Measurements from ENCODE around the gene BOLA1.
"Not testable (repeated sequence)": the region's sequence is repeated elsewhere in the genome, so short reads cannot be mapped to it uniquely, and the experiment has no call there.

The BOLA1 gene

GRCh38 chr1:149931212-149931790 lies 31.9 kb downstream of the BOLA1 start:
- no peak for DNase-seq (ENCODE audit: low read depth)

- DNase-seq (ENCODE audit: low read depth), result no peak
These were observed 33.1 kb downstream of the BOLA1 start for GRCh38 chr1:149932474-149932873.

- DNase-seq (ENCODE audit: low read depth), result no peak
These were observed 33.8 kb downstream of the BOLA1 start for GRCh38 chr1:149933208-149933607.

GRCh38 chr1:149934356-149934755 lies 35.0 kb downstream of the BOLA1 start:
- no peak for DNase-seq (ENCODE audit: low read depth)

- peak; percentile 32 for DNase-seq (ENCODE audit: low read depth)
These were observed 37.0 kb downstream of the BOLA1 start, which contains the start of gene MTMR11 for GRCh38 chr1:149936170-149936991. MTMR11 (minus strand) TSS chr1:149936879; CDS start chr1:149936647, 232 bp downstream.

GRCh38 chr1:149936992-149937705 lies 37.8 kb downstream of the BOLA1 start:
- DNase-seq (ENCODE audit: low read depth), result peak; percentile 55

GRCh38 chr1:149937759-149938158 lies 38.4 kb downstream of the BOLA1 start:
- no peak for DNase-seq (ENCODE audit: low read depth)

GRCh38 chr1:149938668-149939003 lies 39.3 kb downstream of the BOLA1 start:
- DNase-seq (ENCODE audit: low read depth), result not testable (repeated sequence)

GRCh38 chr1:149940427-149940826 lies 41.1 kb downstream of the BOLA1 start:
- DNase-seq (ENCODE audit: low read depth), result no peak

GRCh38 chr1:149942207-149942606 lies 42.8 kb downstream of the BOLA1 start:
- peak; percentile 65 for DNase-seq (ENCODE audit: low read depth)

GRCh38 chr1:149942885-149943284 lies 43.5 kb downstream of the BOLA1 start:
- DNase-seq (ENCODE audit: low read depth), result no peak

GRCh38 chr1:149945206-149945605 lies 45.8 kb downstream of the BOLA1 start:
- no peak for DNase-seq (ENCODE audit: low read depth)

- DNase-seq (ENCODE audit: low read depth), result no peak
These were observed 50.5 kb downstream of the BOLA1 start for GRCh38 chr1:149949911-149950310.

Data from amniotic epithelial cell (primary cell).